Measurements from ENCODE around the gene PACRG. TPM values are rescaled to one million over a fixed set of nuclear protein-coding genes. Genes with fewer than 3 reads are reported as not detected.

The PACRG gene
- total RNA-seq, 4 donors from 2014 or later = 1.5 to 10.4 (median 2.1) TPM

- DNase-seq (ENCODE audit: low spot score in 2 of 2) = no peak
- Histone ChIP-seq H3K4me1 (peaks cover 0 to 51% (median 17%) of the 10 kb centered on the region in 4 donors), H3K4me3 (peak overlapping the region in 1 of 4 donors; percentile 27), H3K9me3 (no peaks in the 10 kb centered on the region), H3K27me3 (no peaks in the 10 kb centered on the region), H3K36me3 (no peaks in the 10 kb centered on the region), H3K27ac (peak overlapping the region; percentile 44 to 88 (median 68))
- 41 to 47% methylated on average over 16 of the region's 16 CpGs for WGBS, 2 donors
- TF ChIP-seq POLR2A (IDR thresholded peaks at IDR 0.05) (no peak), EP300 (IDR thresholded peaks at IDR 0.05) (no peak)
- TF ChIP-seq, protein P1, sequence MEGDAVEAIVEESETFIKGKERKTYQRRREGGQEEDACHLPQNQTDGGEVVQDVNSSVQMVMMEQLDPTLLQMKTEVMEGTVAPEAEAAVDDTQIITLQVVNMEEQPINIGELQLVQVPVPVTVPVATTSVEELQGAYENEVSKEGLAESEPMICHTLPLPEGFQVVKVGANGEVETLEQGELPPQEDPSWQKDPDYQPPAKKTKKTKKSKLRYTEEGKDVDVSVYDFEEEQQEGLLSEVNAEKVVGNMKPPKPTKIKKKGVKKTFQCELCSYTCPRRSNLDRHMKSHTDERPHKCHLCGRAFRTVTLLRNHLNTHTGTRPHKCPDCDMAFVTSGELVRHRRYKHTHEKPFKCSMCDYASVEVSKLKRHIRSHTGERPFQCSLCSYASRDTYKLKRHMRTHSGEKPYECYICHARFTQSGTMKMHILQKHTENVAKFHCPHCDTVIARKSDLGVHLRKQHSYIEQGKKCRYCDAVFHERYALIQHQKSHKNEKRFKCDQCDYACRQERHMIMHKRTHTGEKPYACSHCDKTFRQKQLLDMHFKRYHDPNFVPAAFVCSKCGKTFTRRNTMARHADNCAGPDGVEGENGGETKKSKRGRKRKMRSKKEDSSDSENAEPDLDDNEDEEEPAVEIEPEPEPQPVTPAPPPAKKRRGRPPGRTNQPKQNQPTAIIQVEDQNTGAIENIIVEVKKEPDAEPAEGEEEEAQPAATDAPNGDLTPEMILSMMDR (IDR thresholded peaks at IDR 0.05) = no peak
These were observed 453.9 kb downstream of the PACRG start for GRCh38 chr6:163181666-163182180.

DNA sequence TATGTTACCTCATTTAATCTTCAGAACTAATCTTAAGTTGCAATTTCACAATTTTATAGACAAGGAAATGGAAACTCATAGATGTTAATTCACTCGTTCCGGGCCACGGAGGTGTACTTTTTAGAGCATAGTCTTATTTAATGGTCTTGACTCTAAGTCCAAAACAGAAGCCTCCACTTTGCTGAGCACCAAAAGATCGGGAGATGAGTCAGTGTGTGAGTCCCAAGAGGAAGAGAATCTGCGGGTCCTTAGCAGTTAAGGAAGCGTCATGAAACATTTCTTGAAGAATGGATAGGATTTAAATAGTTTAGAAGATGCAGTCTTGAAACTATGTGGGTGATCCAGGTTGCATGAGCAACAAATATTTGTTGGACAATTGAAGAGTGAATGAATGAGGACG lies 454.9 kb downstream of the PACRG start:
- Histone ChIP-seq H3K9me3 (no peaks in the 10 kb centered on the region), H3K27ac (peak overlapping the region in 2 of 4 donors; percentile 88), H3K4me3 (no peak overlapping the region), H3K4me1 (peaks cover 0 to 51% (median 17%) of the 10 kb centered on the region in 4 donors), H3K36me3 (no peaks in the 10 kb centered on the region), H3K27me3 (no peaks in the 10 kb centered on the region)
- DNase-seq (ENCODE audit: low spot score in 2 of 2) = no peak
- TF ChIP-seq POLR2A (IDR thresholded peaks at IDR 0.05) (no peak), EP300 (IDR thresholded peaks at IDR 0.05) (no peak)
- TF ChIP-seq, protein P1 (IDR thresholded peaks at IDR 0.05) = no peak
- WGBS, 2 donors = 78 to 86% methylated on average over 7 of the region's 7 CpGs

- Histone ChIP-seq H3K9me3 (no peaks in the 10 kb centered on the region), H3K4me3 (no peak overlapping the region), H3K4me1 (peaks cover 0 to 52% (median 17%) of the 10 kb centered on the region in 4 donors), H3K27ac (peak overlapping the region in 3 of 4 donors; percentile 38 to 88 (median 88)), H3K36me3 (no peaks in the 10 kb centered on the region), H3K27me3 (no peaks in the 10 kb centered on the region)
- no peak for TF ChIP-seq EP300 (IDR thresholded peaks at IDR 0.05)
- TF ChIP-seq, protein P1 (IDR thresholded peaks at IDR 0.05) = no peak
- no peak for TF ChIP-seq POLR2A (IDR thresholded peaks at IDR 0.05)
- WGBS, 2 donors = 25 to 30% methylated on average over 3 of the region's 3 CpGs
- no peak for DNase-seq (ENCODE audit: low spot score in 2 of 2)
These were observed 456.0 kb downstream of the PACRG start for GRCh38 chr6:163183806-163184205.

DNA sequence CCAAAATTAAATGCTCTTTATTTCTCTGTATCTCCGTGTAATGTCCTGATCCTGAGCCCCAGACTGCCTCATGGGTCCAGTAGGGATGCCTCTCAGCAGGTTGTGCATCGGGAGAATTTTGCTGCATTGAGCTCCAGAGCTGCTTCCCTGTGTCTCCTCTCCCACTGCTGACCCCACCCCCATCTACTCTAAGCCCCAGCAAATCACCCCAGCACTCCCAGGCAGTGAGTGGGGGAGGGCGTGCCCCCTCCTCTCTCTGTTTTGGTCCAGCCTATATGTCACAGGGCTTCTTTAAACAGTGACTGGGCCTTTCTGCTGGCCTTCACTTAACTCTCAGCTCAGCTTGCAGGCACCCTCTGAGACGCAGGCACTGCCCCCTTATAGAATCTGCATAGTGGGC lies 458.0 kb downstream of the PACRG start:
- Histone ChIP-seq H3K36me3 (no peaks in the 10 kb centered on the region), H3K27ac (peak overlapping the region in 2 of 4 donors; percentile 88), H3K4me3 (no peak overlapping the region), H3K4me1 (peaks cover 0 to 48% (median 16%) of the 10 kb centered on the region in 4 donors), H3K9me3 (no peaks in the 10 kb centered on the region), H3K27me3 (no peaks in the 10 kb centered on the region)
- WGBS, 2 donors = 66 to 68% methylated on average over 4 of the region's 4 CpGs
- no peak for DNase-seq (ENCODE audit: low spot score in 2 of 2)
- TF ChIP-seq EP300 (IDR thresholded peaks at IDR 0.05) (no peak), POLR2A (IDR thresholded peaks at IDR 0.05) (no peak)
- TF ChIP-seq, protein P1 (IDR thresholded peaks at IDR 0.05) = no peak

DNA sequence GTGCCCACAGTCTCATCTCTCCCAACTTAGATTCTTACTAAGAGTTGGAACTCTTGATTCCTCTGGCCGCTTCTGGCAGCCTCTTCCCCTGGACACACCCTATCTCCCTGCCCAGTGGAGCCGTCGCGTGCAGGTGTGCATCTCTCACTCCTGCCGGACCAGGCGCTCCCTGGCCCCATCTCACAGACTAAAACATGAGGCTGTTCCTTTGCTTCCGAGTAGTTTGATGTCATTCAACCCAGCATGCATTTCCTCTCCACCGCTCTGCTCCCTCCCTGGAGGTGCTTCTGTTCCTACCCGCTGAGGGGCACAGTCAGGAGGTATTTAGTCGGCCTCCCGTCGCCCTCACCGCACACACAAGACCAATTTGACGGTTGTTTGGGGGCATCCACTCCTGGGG lies 458.8 kb downstream of the PACRG start:
- 91 to 95% methylated on average over 14 of the region's 14 CpGs for WGBS, 2 donors
- TF ChIP-seq EP300 (IDR thresholded peaks at IDR 0.05) = no peak
- TF ChIP-seq, protein P1 (IDR thresholded peaks at IDR 0.05) = no peak
- TF ChIP-seq POLR2A (IDR thresholded peaks at IDR 0.05) = no peak
- Histone ChIP-seq H3K27ac (peak overlapping the region in 2 of 4 donors; percentile 88), H3K36me3 (no peaks in the 10 kb centered on the region), H3K9me3 (no peaks in the 10 kb centered on the region), H3K27me3 (no peaks in the 10 kb centered on the region), H3K4me3 (no peak overlapping the region), H3K4me1 (peaks cover 0 to 44% (median 13%) of the 10 kb centered on the region in 4 donors)
- DNase-seq (ENCODE audit: low spot score in 2 of 2) = no peak
